SH-SY5Y (cell line): ENCODE results near the gene DDX46.

Source experiments
- GATA2 ChIP-seq: IDR thresholded peaks from 2 replicates; pipeline ENCODE4 v1.6.1; 2011; ENCODE audit warnings: mild to moderate bottlenecking, low read depth, low read length
- GATA3 ChIP-seq: IDR thresholded peaks from 2 replicates; pipeline ENCODE4 v1.6.1; 2011; ENCODE audit warnings: low read depth, mild to moderate bottlenecking, low read length, moderate library complexity

DNA sequence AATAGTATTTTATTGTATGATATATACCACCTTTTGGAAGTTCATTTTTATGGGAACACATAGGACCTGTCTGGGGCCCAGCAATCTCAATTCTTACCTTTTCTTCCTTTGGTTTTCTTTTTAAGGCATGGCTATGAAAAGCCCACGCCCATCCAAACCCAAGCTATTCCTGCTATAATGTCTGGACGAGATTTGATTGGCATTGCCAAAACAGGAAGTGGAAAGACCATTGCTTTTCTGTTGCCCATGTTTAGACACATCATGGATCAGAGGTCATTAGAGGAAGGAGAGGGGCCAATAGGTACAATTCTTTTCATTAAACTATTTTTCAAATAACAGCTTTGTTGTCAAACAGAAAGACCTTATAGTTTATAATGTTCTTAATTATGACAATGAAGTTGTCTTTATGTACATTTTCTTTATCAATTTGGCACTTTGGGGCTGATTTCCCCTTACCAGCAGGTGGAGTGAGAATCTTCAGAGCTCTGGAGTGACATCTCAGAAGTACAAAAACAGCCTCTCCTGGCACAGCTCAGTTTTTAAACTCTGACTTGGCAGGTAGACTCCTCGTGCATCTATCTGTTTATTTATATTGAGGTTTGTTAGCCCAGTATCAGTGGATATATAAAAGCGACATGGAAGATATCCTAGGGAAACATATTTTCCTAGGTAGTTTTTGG, 25.8 kb downstream of the DDX46 start:
- TF ChIP-seq GATA2 (no peak), GATA3 (no peak)
